NOMO-1 treated with DMSO at 0.1 percent for 48 hours (cell line): ENCODE results near the gene REXO1.

ENCODE experiments used
- DNase-seq: peaks from one replicate; lab custom pipeline; 2025; ENCODE audit not compliant: unreplicated experiment; lab: John Stamatoyannopoulos, UW

REXO1 gene

GRCh38 chr19:1791879-1792278, 56.4 kb downstream of the REXO1 start:
- DNase-seq, result no peak

DNA sequence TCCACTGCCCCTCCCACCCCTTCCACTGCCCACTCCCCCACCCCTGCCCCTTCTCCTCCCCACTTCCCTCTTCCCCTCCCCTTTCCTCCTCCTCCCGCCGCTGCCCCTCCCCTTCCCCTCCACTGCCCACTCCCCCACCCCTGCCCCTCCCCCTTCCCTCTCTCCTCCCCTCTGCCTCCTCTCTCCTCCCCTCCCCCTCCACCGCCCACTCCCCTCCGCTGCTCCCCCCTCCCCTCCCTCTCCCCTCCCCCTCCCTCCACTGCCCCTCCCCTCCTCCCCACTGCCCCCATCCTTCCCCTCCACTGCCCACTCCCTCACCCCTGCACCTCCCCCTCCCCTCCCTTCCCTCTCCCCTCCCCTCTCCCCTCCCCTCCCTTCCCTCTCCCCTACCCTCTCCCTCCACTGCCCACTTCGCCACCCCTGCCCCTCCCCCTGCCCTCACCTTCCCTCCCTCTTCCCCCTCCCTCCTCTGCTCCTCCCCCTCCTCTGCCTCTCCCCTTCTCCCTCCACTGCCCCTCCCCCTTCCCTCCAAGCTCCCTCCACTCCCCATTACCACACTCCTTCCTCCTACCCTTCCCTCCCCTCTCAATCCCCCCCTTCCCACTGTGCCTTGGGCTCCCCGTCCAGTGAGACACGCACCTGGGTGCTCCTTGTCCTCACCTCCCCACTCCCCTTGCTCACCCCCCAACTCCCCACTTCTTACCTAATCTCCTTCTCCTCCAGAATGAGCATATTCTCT, 58.1 kb downstream of the REXO1 start:
- DNase-seq, result no peak

DNA sequence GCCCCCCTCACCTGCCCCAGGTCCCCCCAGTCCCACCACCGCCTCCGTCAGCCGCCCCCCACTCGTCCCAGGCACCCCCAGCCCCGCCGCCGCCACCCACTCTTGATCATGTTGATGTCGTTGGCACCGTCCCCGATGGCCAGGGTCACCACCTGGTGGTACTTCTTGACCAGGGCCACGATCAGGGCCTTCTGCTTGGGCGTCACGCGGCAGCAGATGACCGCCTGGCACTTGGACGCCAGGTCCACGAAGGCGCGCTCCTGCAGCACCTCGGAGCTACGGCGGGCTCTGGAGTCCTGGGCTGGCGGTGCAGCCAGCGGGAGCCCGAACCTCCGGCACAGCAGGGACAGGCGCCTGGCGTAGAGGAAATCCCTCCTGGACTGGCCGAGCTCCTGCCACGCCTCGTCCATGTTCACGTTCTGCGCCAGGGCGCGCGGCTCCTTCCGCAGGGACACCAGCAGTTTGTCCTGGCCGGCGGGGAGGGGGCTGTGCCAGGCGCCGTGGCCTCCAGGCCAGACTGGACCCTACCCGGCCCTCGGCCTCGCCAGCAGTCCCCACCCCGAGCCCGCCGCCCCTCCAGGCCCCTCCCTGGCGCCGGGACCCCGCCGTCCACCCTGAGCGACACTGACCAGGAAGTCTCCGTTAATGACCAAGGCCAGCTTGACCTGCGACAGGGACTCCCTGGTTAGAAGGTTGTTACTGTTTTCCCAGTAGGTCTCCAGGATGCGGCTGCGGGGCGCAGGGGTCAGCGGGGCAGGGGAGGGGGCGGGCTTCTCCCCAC, 58.8 kb downstream of the REXO1 start:
- DNase-seq, result no peak

- no peak for DNase-seq
Measured at GRCh38 chr19:1787116-1787515, 61.2 kb downstream of the REXO1 start.

- DNase-seq, result no peak
Measured at GRCh38 chr19:1786668-1787067, 61.6 kb downstream of the REXO1 start.

DNA sequence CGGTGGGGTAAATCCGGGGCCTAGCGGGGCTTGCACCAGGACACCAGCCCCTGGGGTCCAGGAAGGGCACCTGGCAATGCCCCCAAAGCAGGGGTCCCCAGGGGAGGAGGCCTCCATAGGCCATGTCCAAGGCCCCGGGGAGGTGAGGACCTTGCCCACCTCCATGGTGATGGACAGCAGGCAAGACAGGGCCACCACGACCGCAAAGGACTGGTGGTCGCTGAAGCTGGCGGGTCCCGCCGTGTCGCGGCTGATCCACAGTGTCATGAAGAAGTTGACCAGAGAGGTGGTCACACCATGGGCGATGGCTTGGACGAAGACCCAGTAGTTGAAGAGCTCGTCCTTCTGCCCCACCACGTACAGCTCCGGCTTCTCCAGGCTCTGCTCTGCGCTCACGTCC, 63.0 kb downstream of the REXO1 start:
- DNase-seq, result no peak

- DNase-seq, result peak; percentile 48
Measured at GRCh38 chr19:1783874-1784273, 64.4 kb downstream of the REXO1 start.

DNA sequence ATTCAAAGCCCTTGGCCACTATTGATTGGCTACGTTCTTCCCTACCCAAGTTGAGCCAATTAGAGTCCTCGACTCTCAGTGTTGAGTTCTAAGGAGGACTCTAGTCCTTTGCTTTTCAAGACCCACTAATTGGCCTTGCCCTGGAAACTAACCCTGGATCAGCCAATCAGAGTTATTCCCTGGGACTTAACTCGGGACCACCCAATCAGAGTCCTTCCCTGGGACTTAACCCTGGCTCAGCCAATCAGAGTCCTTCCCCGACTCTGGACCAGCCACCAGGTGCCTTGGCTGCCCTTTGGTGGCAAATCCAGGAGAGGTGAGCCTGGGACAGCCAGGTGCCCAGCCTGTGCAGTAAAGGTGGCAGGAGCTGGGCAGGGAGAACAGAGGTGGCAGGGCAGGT, 64.9 kb downstream of the REXO1 start:
- DNase-seq, result no peak

- no peak for DNase-seq
Measured at GRCh38 chr19:1782521-1782920, 65.8 kb downstream of the REXO1 start.

- no peak for DNase-seq
Measured at GRCh38 chr19:1780272-1780958, 67.9 kb downstream of the REXO1 start.

- no peak for DNase-seq
Measured at GRCh38 chr19:1779574-1779973, 68.7 kb downstream of the REXO1 start.

DNA sequence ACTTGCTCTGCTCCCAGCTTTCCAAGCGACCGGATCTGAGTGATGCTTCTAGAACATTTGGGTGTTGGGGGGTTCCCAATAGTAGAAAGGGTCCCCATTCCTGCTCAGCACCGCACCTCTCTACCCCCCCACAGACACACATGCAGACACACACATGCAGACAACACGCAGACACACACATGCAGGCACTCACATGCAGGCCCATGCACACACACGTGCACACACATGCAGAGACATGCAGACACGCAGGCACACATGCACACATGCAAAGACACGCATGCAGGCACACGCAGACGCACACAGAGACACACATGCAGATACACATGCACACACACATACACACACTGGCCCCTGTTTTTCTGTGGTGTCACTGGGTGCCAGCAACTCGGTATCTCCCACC, 71.1 kb downstream of the REXO1 start:
- DNase-seq, result no peak

GRCh38 chr19:1776606-1777147, 71.6 kb downstream of the REXO1 start:
- no peak for DNase-seq

DNA sequence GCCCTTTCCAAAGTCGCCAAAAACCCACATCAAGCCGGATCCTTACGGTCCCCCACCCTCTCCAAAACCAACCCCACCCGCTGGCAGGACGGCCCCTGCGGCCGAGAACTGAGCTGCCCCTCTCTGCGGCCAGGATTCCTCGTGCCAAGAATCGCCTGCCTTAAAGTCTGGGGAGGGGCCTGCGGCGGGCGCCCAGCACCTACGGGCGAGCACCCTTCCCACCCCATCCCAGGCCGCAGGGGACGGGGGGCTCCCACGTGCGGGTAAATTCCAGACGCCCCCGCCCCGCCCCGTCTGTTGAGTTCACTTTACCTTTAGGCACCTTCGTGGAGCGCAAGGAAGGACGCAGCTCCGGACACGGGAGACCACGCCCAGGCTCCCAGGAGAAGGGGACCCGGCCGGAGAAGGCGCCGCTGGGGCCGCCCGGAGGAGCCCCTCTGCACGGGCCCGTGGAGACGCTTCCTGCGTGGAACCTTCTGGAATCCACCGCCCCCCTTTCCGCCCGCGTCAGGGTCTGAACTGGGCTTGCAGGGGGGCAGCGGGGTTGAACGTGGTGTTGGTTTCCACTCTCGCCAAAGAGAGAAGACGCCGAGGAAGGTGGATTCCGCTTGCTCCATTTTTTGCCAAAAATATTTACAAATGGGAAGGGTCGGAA, 72.2 kb downstream of the REXO1 start:
- DNase-seq, result no peak

DNA sequence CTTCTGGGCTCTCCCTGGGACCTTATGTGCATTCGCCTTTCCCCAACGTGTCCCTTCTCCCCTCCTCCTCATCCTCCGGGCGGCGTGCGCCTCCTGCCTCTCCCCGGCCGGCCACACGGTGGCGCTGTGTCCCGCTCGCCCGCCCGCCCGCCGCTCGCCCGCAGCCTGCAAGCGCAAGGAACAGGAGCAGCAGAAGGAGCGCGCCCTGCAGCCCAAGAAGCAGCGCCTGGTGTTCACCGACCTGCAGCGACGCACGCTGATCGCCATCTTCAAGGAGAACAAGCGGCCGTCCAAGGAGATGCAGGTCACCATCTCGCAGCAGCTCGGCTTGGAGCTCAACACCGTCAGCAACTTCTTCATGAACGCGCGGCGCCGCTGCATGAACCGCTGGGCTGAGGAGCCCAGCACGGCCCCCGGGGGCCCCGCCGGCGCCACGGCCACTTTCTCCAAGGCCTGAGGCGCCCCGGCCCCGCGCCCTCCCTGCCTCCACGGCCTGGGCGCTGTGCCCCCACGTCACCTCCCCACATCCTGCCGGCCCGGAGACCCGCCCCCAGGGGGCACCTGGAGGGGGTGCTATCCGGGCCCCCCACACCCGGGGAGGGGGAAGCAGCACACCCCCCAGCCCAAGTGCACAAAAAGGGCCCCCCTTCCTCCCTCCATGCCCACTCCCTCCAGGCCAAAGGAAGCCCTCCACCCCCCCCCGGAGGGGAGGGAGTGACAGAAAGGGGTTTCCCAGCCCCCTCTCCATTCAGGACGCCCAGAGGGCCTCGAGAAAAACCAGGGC, 73.1 kb downstream of the REXO1 start:
- DNase-seq, result no peak

DNA sequence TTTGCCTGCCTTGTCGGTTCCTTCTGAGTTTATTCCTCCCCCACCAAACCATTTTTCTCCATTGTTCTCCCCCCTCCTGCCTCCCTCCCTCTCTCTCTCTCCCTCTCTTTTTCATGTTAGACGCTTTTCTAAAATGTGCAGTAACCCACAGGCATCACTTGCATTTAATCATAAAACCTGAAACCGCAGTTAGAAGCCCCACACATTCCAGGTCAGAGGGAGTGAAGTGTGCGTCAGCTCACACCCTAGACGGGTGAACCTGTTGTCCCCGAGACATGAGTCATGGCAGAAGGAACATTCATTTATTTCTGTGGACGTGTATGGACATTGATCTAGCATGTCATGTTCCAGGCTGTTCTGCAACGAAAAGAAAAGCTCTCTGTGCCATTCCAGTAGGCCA, 75.1 kb downstream of the REXO1 start:
- DNase-seq, result no peak

- DNase-seq, result no peak
Measured at GRCh38 chr19:1770866-1771576, 77.3 kb downstream of the REXO1 start.

DNA sequence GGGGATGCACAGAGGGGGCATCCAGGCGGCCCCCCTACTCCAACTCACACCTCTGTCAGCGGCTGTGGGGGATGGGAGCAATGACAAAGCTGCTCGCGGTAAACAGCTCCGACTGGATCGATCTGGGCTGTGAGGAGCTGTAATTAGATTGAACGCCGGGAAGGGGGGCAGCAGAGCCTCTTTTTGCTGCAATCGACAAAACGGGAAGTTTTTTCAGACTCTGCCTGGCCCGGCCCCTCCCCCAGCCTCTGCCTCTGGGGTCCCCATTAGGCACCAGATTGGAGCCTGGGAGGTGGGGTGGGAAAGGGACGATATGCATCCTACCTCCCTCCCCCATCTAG, 78.7 kb downstream of the REXO1 start:
- no peak for DNase-seq

DNA sequence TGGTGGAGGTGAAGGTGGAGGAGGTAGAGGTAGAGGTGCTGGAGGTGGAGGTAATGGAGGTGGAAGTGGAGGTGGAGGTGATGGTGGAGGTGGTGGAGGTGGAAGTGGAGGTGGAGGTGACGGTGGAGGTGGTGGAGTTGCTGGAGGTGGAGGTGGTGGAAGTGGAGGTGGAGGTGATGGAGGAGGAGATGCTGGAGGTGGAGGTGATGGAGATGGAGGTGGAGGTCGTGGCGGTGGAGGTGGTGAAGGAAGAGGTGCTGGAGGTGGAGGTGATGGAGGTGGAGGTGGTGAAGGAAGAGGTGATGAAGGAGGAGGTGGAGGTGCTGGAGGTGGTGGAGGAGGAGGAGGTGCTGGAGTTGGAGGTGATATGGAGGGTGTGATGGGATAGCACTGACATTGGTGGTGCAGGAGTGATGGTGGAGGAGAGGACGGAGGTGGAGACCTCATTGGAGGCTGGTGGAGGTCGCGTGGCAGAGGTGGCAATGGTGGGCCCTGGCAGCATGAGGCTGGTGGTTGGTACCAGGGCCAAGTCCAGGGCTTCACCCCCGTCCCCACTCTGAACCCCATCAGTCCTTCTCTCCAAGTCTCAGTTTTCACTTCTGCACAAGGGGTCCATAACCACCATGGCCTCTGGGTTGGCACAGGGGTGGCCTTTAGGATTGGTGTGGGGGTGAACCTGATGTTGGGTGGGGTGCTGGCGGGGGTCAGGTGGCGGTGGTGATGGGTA, 79.2 kb downstream of the REXO1 start:
- DNase-seq, result no peak
